GM11168 (cell line): ENCODE results near the gene PEBP1.

ENCODE experiments used
- in situ Hi-C: fragments of 300-500 bp; cut with MboI; formaldehyde crosslinking; loops from one replicate; pipeline ENCODE4 v1.12.0; 2022; ENCODE audit warnings: low sequenced_read_pairs; ENCODE audit not compliant: unreplicated experiment

Gene PEBP1

DNA sequence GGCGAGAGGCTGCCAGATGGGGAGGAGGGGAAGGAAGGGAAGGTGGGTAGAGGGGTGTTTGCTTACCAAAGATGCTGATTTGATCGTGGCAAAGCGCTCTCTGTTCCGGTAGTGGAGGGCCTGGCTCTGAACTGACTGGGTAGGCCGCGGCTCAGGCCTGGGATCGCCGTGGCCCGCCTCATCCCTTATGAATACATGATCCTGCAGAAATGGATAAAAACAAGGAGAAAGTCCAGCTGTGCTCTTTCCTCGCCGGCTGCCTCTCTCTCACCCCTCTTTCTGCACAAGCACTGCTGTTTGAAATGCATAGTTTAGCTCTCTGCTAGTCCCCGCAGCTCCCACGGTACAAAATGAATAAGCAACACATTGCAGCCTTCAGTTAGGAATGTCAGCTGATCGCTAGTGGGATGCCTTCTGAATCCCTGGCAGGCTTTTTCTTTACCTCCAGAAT lies 53.8 kb downstream of the PEBP1 start:
- in situ Hi-C loops = no loop called here

DNA sequence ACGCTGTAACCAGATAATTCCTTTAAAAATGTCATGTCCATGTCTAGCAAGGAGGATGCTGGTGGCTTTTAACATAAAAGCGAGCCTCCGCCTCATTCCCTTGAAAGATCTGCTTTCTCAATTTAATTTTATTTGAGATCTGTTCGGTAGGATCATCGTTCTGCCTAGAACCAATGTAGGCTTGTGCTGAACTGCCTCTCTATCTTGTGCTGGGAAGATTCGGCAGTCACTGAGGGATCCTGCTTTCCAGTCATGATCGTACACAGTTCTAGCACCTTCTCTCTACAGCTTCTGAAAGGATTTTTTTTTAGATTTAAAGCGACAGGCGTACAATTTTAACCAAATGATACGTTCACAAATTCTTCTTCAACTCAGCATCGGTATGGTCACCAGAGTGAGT lies 54.3 kb downstream of the PEBP1 start:
- in situ Hi-C loops = no loop called here

DNA sequence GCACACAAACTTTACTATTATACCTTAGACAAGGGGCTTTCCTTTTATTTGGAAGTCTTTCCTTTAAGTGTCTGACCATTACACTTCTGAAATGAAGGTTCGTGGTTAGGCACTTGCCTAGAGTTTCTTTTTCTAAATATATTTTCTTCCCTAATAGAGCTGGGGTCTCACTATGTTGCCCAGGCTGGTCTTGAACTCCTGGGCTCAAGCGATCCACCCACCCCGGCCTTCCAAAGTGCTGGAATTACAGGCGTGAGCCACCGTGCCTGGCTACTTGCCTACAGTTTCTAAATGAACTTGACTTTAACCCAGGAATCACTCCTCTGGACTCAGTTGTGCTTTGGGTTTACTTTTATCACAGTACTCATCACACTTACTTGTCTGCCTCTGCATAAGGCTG lies 57.6 kb downstream of the PEBP1 start:
- in situ Hi-C loops = no loop called here

DNA sequence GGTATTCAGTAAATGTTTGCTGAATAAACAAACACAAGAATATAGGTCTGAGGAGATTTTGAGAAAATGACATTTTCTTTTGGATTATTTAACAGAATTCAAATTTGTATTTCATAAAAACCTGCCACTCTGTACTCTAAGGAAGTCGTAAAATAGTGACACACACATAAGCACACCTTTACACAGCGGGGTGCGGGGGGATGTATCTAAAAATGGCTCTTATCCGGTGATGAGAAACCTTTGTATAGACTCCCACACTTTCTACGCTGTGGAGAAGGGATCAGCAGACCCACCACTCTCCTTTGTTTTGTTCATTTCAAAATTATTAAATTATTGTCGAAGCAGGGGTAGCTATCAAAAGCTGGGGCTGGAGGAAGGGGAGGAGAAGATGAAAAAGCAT lies 58.0 kb downstream of the PEBP1 start:
- in situ Hi-C loops = no loop called here
